AG09309 (cell line): ENCODE results near the gene SCAMP5.

Experiments
- DNase-seq: peaks from one replicate; pipeline ENCODE4 v3.0.0-alpha.2; 2010; ENCODE audit warnings: low read depth
- H3K4me3 ChIP-seq: 2 replicates; pipeline ENCODE4 v1.5.1; 2011; ENCODE audit warnings: mild to moderate bottlenecking, low read depth, low read length, moderate library complexity; ENCODE audit not compliant: control insufficient read depth
- CTCF ChIP-seq: IDR thresholded peaks from 2 replicates; pipeline ENCODE4 v1.5.1; 2011; ENCODE audit warnings: mild to moderate bottlenecking, low read depth, low read length, inconsistent platforms; ENCODE audit not compliant: insufficient read depth, control insufficient read depth; ENCODE audit errors: missing control alignments

Gene SCAMP5

GRCh38 chr15:75063889-75064288 is 68.5 kb downstream of the SCAMP5 start:
- no peak overlapping the region for H3K4me3 ChIP-seq
- no peak for DNase-seq
- no peak for TF ChIP-seq CTCF

- H3K4me3 ChIP-seq = no peak overlapping the region
- no peak for DNase-seq
- no peak for TF ChIP-seq CTCF
These were observed 69.5 kb downstream of the SCAMP5 start for GRCh38 chr15:75064846-75065245.

GRCh38 chr15:75065467-75065850 is 70.1 kb downstream of the SCAMP5 start:
- TF ChIP-seq CTCF = no peak
- DNase-seq = no peak
- no peak overlapping the region for H3K4me3 ChIP-seq

GRCh38 chr15:75065851-75066509 is 70.6 kb downstream of the SCAMP5 start:
- DNase-seq = no peak
- no peak overlapping the region for H3K4me3 ChIP-seq
- TF ChIP-seq CTCF = no peak

GRCh38 chr15:75067123-75067830 is 71.9 kb downstream of the SCAMP5 start:
- TF ChIP-seq CTCF = no peak
- DNase-seq = no peak
- no peak overlapping the region for H3K4me3 ChIP-seq

- TF ChIP-seq CTCF = no peak
- DNase-seq = no peak
- H3K4me3 ChIP-seq = no peak overlapping the region
These were observed 73.4 kb downstream of the SCAMP5 start for GRCh38 chr15:75068748-75069147.
